BLaER1 treated with 17β-estradiol and CSF1 and Interleukin-3, amounts not matched to agents 10 nM and 100 nM (cell line): Measurements from ENCODE around the gene CMBL.

Experiments
- H3K27ac ChIP-seq, 11 experiments: shearing (Covaris generic); formaldehyde crosslinking; 2 replicates each; pipeline ENCODE4 v1.8.1; 2022
- H3K27me3 ChIP-seq, 11 experiments: shearing (Covaris generic); formaldehyde crosslinking; 2 replicates each; pipeline ENCODE4 v1.8.1; 2022
- H3K36me3 ChIP-seq, 11 experiments: shearing (Covaris generic); formaldehyde crosslinking; 2 replicates each; pipeline ENCODE4 v1.8.1; 2022
- H3K4me1 ChIP-seq, 10 experiments: shearing (Covaris generic); formaldehyde crosslinking; 2 replicates each; pipeline ENCODE4 v1.8.1; 2022
- H3K4me2 ChIP-seq, 11 experiments: shearing (Covaris generic); formaldehyde crosslinking; 2 replicates each; pipeline ENCODE4 v1.8.1; 2022
- H3K4me3 ChIP-seq, 10 experiments: shearing (Covaris generic); formaldehyde crosslinking; 2 replicates each; pipeline ENCODE4 v1.8.1; 2022
- H3K9ac ChIP-seq, 11 experiments: shearing (Covaris generic); formaldehyde crosslinking; 2 replicates each; pipeline ENCODE4 v1.8.1; 2022
- H3K9me3 ChIP-seq, 11 experiments: shearing (Covaris generic); formaldehyde crosslinking; replicated peaks in 1 of 11; 2 replicates each; pipeline ENCODE4 v1.8.1; 2022
- H4K20me1 ChIP-seq, 11 experiments: shearing (Covaris generic); formaldehyde crosslinking; 2 replicates each; pipeline ENCODE4 v1.8.1; 2022
- Cebpa-rat ChIP-seq, 11 experiments: shearing (Covaris generic); IDR thresholded peaks; 2 replicates each; pipeline ENCODE4 v1.8.1; 2022

CMBL gene

DNA sequence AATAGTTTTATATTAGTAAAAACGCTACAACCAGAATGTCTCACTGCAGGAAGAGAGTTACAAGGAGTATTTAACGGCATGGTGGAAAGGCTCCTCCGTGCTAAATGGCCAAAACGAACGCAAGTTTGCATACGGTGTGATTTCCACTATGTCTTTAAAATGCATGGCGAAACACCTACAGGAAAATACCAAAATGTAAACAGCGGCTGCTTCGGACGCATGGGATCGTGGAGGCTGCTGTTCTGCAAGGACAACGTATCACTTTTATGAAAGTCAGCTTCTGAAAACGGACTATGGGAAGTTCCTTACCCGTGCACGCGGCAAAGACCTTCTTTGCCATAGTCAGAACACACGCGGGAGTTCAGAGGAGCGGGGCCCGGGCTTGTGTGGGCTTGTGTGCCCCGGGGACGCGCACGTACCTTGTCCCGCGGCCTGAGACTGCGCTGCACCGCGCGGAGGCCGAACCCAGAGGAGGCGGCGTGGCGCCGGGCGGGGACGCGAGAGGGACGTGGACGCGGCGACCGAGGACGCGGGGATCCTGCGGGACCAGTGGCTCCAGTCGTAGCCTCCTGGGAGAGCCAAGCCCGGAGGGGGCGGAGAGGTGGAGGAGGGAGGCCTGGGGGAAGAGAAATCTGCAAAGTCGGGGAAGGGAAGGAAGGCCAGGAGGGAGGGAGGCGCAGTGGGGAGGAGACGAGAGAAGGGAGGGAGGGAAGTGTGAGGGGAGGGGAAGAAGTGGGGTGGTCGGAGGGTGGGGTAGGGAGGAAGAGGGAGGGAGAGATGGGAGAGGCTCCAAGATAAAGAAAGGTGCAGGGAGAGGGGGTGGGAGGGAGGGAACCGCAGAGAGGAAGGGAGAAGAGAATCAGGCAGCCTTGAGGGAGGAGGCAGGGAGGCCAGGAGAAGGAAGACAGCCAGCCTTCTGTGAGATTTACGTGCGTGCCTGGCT, at the start of gene CMBL:
TSS of gene CMBL (minus strand) at position 697 of the 943 bp plus-strand sequence. CDS start 17,140 bp downstream, outside the sequence.
- H3K36me3 ChIP-seq = no peaks in the 10 kb centered on the region
- no peaks in the 10 kb centered on the region for H4K20me1 ChIP-seq
- H3K4me3 ChIP-seq = no peak within 1 kb of the TSS
- peaks cover 0 to 16% (median 0%) of the 10 kb centered on the region in 10 experiments; a peak in 3 of 20 replicates for H3K4me1 ChIP-seq
- H3K4me2 ChIP-seq = peak within 1 kb of the TSS in 3 of 11 experiments; percentile 17 to 50 (median 48); a peak in 5 of 22 replicates
- no peak for TF ChIP-seq Cebpa-rat (IDR thresholded peaks at IDR 0.05)
- H3K27me3 ChIP-seq = peaks cover 18 to 35% (median 31%) of the 10 kb centered on the region in 11 experiments
- H3K9me3 ChIP-seq = peaks cover 0 to 7% (median 0%) of the 10 kb centered on the region in 11 experiments; a peak in 4 of 22 replicates
- H3K27ac ChIP-seq = no peak within 1 kb of the TSS
- H3K9ac ChIP-seq = no peak within 1 kb of the TSS

DNA sequence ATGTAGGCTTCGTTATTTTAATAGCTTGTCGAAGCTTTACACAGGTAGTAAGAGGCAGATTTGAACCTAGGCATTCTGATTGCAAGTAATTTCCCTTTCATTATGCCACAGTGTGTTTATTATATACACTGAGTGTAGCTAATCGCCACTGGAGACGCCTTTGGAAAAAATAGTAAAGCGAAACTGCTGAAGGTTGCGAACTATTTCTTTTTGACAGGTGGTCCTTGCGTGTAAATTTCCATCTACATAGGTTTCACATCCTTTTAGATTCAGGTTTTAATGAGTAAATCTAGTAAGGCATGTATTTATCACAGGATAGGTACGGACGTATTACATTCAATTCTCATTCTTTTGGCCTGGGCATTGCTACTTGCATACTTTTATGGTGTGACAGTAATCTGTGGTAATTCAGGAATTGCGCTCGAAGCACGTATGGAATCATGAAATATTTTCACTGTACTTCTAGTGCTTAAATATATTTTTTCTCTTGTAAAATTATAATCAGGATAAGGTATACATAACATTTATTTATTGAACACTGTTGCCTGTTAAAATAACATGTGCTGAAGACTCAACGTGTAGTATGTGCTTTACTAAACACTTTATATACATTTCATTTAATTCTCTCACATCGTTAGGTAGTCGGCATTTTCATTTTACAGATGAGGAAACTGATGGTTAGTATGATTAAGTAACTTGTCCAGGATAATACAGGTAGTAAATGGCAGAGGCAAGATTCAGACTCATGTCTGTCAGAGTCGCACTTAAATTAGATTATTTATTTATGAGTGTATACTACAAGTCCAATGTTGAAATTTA, 47.6 kb upstream of the CMBL start:
- H3K27ac ChIP-seq = peak overlapping the region in 10 of 11 experiments; percentile 95 to 99 (median 99); a peak in 19 of 22 replicates
- H3K4me2 ChIP-seq = peak overlapping the region; percentile 71 to 91 (median 84)
- peaks cover 0 to 26% (median 11%) of the 10 kb centered on the region in 11 experiments; a peak in 15 of 22 replicates for H3K36me3 ChIP-seq
- H3K4me3 ChIP-seq = peak overlapping the region; percentile 71 to 95 (median 91)
- no peaks in the 10 kb centered on the region for H3K27me3 ChIP-seq
- peak overlapping the region; percentile 92 to 100 (median 98) for H3K9ac ChIP-seq
- peaks cover 48 to 63% (median 61%) of the 10 kb centered on the region in 11 experiments; a peak in 21 of 22 replicates for H4K20me1 ChIP-seq
- H3K4me1 ChIP-seq = peaks cover 21 to 62% (median 44%) of the 10 kb centered on the region in 10 experiments
- peaks cover 0 to 4% (median 0%) of the 10 kb centered on the region in 11 experiments; a peak in 4 of 22 replicates for H3K9me3 ChIP-seq
- no peak for TF ChIP-seq Cebpa-rat (IDR thresholded peaks at IDR 0.05)

DNA sequence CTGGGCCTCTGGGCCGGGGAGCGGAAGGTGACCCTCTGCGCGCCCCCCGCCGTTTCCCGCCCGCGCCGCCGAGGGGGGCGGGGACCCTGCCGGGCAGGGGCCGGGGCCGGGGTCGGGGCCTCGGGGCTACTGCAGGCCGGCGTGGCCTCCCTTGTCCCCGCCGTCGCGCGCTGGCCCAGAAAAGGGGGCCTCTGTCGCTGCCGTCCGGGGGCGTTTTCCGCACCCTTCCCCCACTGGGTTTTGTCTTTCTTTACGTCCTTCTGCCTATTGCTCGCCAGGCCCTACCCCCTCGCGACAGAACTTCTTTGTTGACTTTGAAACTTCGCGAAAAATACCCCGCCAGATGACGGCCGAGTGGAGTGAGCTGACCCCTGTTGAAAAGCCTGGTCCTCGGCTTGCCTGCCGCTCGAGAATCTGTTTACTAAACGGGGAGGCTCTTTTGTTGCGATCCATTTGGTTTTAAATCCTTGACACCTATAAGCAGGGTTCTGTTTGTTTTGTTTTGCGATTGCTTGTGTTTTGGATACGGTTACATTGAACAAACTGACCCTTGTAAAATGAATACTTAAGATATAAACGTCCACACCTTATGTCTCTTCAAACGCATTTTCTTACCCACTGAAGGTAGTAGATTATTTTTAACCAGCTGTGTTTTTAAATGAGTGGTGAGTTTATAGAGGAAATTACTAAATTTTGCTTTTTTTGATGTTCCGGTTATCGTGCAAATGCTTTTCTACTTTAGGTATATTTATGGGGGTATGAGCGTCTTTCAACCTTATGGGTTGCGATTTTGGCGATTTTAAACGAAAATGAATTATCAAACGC, 46.6 kb upstream of the CMBL start:
- peak overlapping the region; percentile 71 to 91 (median 84) for H3K4me2 ChIP-seq
- peaks cover 19 to 54% (median 42%) of the 10 kb centered on the region in 10 experiments for H3K4me1 ChIP-seq
- H3K27me3 ChIP-seq = no peaks in the 10 kb centered on the region
- peaks cover 0 to 17% (median 6%) of the 10 kb centered on the region in 11 experiments; a peak in 10 of 22 replicates for H3K36me3 ChIP-seq
- peak overlapping the region; percentile 94 to 99 (median 99) for H3K27ac ChIP-seq
- H3K9ac ChIP-seq = peak overlapping the region; percentile 92 to 100 (median 98)
- TF ChIP-seq Cebpa-rat (IDR thresholded peaks at IDR 0.05) = no peak
- H3K9me3 ChIP-seq = no peaks in the 10 kb centered on the region; a peak in 2 of 22 replicates
- H4K20me1 ChIP-seq = peaks cover 40 to 53% (median 51%) of the 10 kb centered on the region in 11 experiments; a peak in 21 of 22 replicates
- peak overlapping the region; percentile 71 to 95 (median 91) for H3K4me3 ChIP-seq

DNA sequence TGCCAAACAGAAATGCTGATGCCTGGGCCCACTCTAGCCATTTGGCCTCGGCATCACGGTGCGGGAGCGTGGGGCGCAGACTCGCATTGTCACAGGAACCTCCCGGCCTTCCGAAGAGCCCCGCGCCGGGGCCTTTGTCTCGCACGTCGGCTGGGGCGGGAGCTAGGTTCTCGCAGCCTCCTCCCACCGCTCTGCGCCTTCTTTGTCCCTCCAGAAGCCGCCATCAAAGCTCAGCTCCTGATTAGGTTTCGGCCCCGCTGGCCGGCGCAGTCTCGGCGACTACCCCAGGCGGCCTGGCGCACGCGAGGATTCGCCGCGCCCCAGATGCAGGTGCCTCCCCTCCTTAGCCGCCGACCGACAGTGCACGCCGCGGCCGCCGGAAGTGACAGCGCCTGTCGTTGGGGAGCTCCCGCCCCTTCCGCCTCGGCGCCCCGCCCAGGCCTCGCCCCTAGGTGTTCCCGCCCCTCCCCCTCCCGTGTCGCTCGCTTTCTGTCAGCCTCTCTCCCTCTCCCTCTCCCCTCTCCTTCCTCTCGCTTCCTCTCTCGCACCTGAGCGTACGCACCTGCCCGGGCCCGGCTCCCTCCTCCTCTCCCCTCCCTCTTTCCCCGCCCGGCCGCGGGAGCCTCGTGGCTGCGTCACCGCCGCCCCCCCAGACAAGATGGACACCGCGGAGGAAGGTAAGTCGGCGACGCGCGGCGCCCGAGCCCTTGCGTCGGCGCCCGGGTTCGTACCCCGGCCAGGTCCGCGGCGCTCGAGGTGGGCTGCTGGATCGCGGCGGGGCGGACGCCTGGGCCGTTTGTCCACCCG, 45.7 kb upstream of the CMBL start, which contains the start of gene MARCHF6:
TSS of gene MARCHF6 (plus strand) at position 455 of the 807 bp plus-strand sequence. CDS start at position 659, 204 bp downstream.
- H3K4me1 ChIP-seq = peaks cover 19 to 49% (median 45%) of the 10 kb centered on the region in 10 experiments
- H3K27ac ChIP-seq = peak within 1 kb of the TSS; percentile 94 to 99 (median 99)
- peak within 1 kb of the TSS; percentile 78 to 96 (median 89) for H3K4me2 ChIP-seq
- no peaks in the 10 kb centered on the region; a peak in 1 of 22 replicates for H3K9me3 ChIP-seq
- H3K27me3 ChIP-seq = no peaks in the 10 kb centered on the region
- peaks cover 0 to 8% (median 0%) of the 10 kb centered on the region in 11 experiments; a peak in 3 of 22 replicates for H3K36me3 ChIP-seq
- peak within 1 kb of the TSS; percentile 71 to 95 (median 91) for H3K4me3 ChIP-seq
- H4K20me1 ChIP-seq = peaks cover 35 to 44% (median 42%) of the 10 kb centered on the region in 11 experiments; a peak in 21 of 22 replicates
- peak within 1 kb of the TSS; percentile 92 to 100 (median 98) for H3K9ac ChIP-seq
- TF ChIP-seq Cebpa-rat (IDR thresholded peaks at IDR 0.05) = no peak

DNA sequence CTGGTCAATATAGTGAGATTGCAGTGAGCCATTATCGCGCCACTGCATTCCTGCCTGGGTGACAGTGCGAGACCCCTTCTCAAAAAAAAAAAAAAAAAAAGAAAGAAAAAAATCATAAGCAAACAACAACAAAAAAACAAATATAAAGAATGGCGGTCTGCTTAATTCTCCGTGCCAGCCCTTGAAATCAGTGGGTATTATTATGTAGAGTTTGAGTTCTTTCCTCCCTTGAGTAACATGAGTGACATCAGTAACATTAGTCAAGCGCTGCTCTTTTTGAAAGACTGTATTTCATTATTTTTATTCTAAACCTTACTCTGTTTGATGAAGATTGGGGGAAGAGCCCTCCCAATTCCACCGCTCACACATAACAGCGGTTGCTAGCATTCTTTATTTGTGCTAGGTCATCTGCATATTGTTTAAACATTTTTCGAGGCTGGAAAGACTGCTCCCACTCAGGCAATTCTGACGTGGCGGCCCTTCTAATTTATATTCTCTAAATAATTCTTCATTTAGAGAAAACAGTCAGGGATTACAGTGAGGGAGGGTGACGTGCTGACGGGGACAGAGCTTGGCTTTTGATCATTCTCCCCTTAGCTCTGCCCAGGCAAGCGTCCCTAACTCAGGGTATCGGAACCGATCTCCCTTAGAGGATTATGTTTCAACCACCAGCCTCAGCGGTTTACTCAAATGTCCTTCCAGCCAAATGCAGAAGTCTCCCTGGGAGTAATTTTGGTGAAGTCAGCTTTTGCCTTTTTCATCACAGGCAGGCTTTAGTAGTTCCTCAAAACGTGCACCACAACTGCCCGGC, 44.9 kb upstream of the CMBL start:
- Histone ChIP-seq H3K27me3 (no peaks in the 10 kb centered on the region), H3K9me3 (no peaks in the 10 kb centered on the region), H3K4me1 (peaks cover 19 to 42% (median 39%) of the 10 kb centered on the region in 10 experiments), H3K4me3 (peak overlapping the region; percentile 71 to 95 (median 91)), H3K9ac (peak overlapping the region; percentile 92 to 100 (median 98)), H3K27ac (peak overlapping the region; percentile 94 to 99 (median 99)), H4K20me1 (peaks cover 27 to 36% (median 34%) of the 10 kb centered on the region in 11 experiments; a peak in 21 of 22 replicates), H3K4me2 (peak overlapping the region; percentile 75 to 96 (median 86)), H3K36me3 (peaks cover 0 to 1% (median 0%) of the 10 kb centered on the region in 11 experiments; a peak in 3 of 22 replicates)
- no peak for TF ChIP-seq Cebpa-rat (IDR thresholded peaks at IDR 0.05)

DNA sequence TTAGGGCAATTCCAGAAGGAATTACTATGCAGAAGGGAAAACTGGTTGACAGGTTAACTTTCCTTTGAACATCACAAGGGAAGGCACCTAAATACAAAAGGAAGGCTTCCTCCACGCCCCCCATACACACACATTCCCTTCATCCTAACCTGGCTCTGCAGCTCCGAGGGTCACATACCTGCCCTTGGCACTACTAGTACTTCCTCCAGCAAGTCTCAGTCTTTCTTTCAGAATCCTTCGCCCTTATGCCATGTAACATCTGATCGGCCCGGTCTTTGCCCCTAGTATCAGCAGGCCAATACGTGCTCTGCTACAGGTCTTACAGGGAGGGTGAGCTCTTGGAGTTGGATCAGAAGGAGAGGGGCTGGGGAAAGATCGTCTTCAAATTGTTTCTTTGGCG, 44.2 kb upstream of the CMBL start:
- Histone ChIP-seq H3K9me3 (no peaks in the 10 kb centered on the region), H3K4me1 (peaks cover 16 to 37% (median 32%) of the 10 kb centered on the region in 10 experiments), H3K36me3 (no peaks in the 10 kb centered on the region; a peak in 2 of 22 replicates), H3K4me2 (peak overlapping the region; percentile 75 to 96 (median 86)), H3K27me3 (no peaks in the 10 kb centered on the region), H3K4me3 (peak overlapping the region; percentile 71 to 95 (median 91); a peak in 16 of 20 replicates), H3K9ac (peak overlapping the region; percentile 92 to 100 (median 98); a peak in 21 of 22 replicates), H4K20me1 (peaks cover 19 to 29% (median 27%) of the 10 kb centered on the region in 11 experiments; a peak in 21 of 22 replicates), H3K27ac (peak overlapping the region; percentile 94 to 99 (median 99); a peak in 20 of 22 replicates)
- no peak for TF ChIP-seq Cebpa-rat (IDR thresholded peaks at IDR 0.05)
